Activated CD4-positive, alpha-beta T cell treated with anti-CD3 and anti-CD28 coated beads, Interleukin-2, amount 10 ng/mL, durations not matched to agents 7 days and 5 days (primary cell): Measurements from ENCODE around the gene SCD5. TPM values are rescaled to one million over a fixed set of nuclear protein-coding genes. Genes with fewer than 3 reads are reported as not detected.

ENCODE experiments used
- CTCF ChIA-PET: fragments of 350-600 bp; sonication (Branson Sonifier 250); formaldehyde crosslinking; loops from one replicate; lab custom pipeline; 2021; ENCODE audit warnings: antibody characterized with exemption; lab: Charles Lee
- POLR2A ChIA-PET: fragments of 350-600 bp; sonication (Branson Sonifier 250); formaldehyde crosslinking; loops from one replicate; lab custom pipeline; 2021; ENCODE audit warnings: antibody characterized with exemption; lab: Charles Lee
- DNase-seq: peaks from one replicate; pipeline ENCODE4 v3.0.0-alpha.2; 2020
- H3K27ac Mint-ChIP-seq: one replicate; pipeline ENCODE4 v1.8.0; 2021; ENCODE audit warnings: mild to moderate bottlenecking, moderate library complexity, mixed read lengths
- H3K27me3 Mint-ChIP-seq: one replicate; pipeline ENCODE4 v1.8.0; 2021; ENCODE audit warnings: mixed read lengths
- H3K36me3 Mint-ChIP-seq: one replicate; pipeline ENCODE4 v1.8.0; 2021; ENCODE audit warnings: low read depth, mixed read lengths
- H3K4me1 Mint-ChIP-seq: one replicate; pipeline ENCODE4 v1.8.0; 2021; ENCODE audit warnings: mixed read lengths
- H3K4me3 Mint-ChIP-seq: one replicate; pipeline ENCODE4 v1.8.0; 2021; ENCODE audit warnings: mild to moderate bottlenecking, moderate library complexity, mixed read lengths
- H3K9me3 Mint-ChIP-seq: one replicate; pipeline ENCODE4 v1.8.0; 2021; ENCODE audit warnings: mixed read lengths
- microRNA-seq: library from miRNA; unstranded; fragments of <30 nt; microRNA quantifications from one replicate; pipeline ENCODE4 v1.2.0, GENCODE V29; 2021; ENCODE audit warnings: borderline microRNAs expressed, borderline replicate concordance
- total RNA-seq, 2 experiments: library from RNA; stranded (reverse); gene quantifications; one replicate each; pipeline ENCODE4 v1.2.3, GENCODE V29; 2021

SCD5 gene
- total RNA-seq, 2 experiments from 2014 or later = 2.0 TPM

DNA sequence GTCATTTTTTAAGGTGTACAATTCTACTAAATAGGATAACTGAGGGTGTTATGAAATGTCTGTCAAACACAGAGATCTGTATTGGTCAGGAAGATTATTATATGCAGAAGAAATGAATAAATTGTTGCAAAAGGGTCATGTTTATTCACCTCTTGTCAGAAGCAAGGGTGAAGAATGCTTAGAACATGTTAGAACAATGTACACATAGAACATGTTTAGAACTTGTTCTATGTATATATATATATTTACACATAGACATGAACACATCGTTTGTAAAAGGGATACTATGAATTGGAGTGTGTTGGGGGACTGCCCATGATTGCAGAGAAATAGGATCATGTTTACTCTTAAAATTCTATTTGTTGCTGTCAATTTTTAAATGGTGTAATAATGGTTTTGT lies 208.8 kb downstream of the SCD5 start:
- H3K9me3 Mint-ChIP-seq = no peaks in the 10 kb centered on the region
- no peak overlapping the region for H3K27ac Mint-ChIP-seq
- no peaks in the 10 kb centered on the region for H3K36me3 Mint-ChIP-seq
- no peak overlapping the region for H3K4me3 Mint-ChIP-seq
- DNase-seq = no peak
- CTCF ChIA-PET = interaction anchor here (1.0 kb wide), 1 partner anchor 719 kb away, joined by 3 read pairs; no protein-coding TSS in a partner anchor
- no peaks in the 10 kb centered on the region for H3K4me1 Mint-ChIP-seq
- POLR2A ChIA-PET = no interaction called here
- peaks cover 20% of the 10 kb centered on the region for H3K27me3 Mint-ChIP-seq

DNA sequence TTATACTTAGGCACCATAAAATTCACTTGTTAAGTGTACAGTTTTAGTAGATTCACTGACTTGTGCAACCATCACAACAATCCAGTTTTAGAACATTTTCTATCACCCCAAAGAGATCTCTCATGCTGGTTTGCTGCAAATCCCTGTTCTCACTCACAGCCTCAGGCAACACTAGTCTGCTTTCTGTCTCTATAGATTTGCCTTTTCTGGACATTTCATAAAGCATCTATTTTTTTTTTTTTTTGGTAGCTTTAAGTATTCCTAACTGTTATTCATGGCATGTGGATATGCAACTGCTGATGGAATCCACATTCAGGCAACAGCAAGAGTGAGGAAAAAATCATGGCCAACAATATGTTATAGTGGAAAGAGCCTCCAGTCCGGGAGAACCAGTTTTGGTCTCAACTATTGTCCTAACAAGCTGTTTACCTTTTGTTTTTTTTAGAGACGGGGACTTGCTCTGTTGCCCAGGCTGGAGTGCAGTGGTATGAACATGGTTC lies 209.8 kb downstream of the SCD5 start:
- Mint-ChIP-seq H3K36me3 (no peaks in the 10 kb centered on the region), H3K4me3 (no peak overlapping the region), H3K27me3 (peaks cover 17% of the 10 kb centered on the region), H3K27ac (no peak overlapping the region), H3K9me3 (no peaks in the 10 kb centered on the region), H3K4me1 (no peaks in the 10 kb centered on the region)
- CTCF ChIA-PET = interaction anchor here (0.5 to 1.0 kb wide), 2 partner anchors 422 to 718 kb away, joined by 3 read pairs; no protein-coding TSS in a partner anchor
- no peak for DNase-seq
- POLR2A ChIA-PET = no interaction called here

GRCh38 chr4:82587826-82588540 lies 210.6 kb downstream of the SCD5 start:
- Mint-ChIP-seq H3K27me3 (peaks cover 20% of the 10 kb centered on the region), H3K9me3 (no peaks in the 10 kb centered on the region), H3K4me1 (no peaks in the 10 kb centered on the region), H3K4me3 (no peak overlapping the region), H3K27ac (no peak overlapping the region), H3K36me3 (no peaks in the 10 kb centered on the region)
- no peak for DNase-seq
- POLR2A ChIA-PET = no interaction called here
- CTCF ChIA-PET = interaction anchor here (0.5 to 0.8 kb wide), 3 partner anchors 28 to 421 kb away, joined by 3 to 5 read pairs (median 3); no protein-coding TSS in a partner anchor

- no peaks in the 10 kb centered on the region for H3K36me3 Mint-ChIP-seq
- H3K27ac Mint-ChIP-seq = no peak overlapping the region
- peaks cover 12% of the 10 kb centered on the region for H3K27me3 Mint-ChIP-seq
- ChIA-PET POLR2A (no interaction called here), CTCF (no interaction called here)
- DNase-seq = no peak
- H3K4me1 Mint-ChIP-seq = no peaks in the 10 kb centered on the region
- H3K4me3 Mint-ChIP-seq = no peak overlapping the region
- no peaks in the 10 kb centered on the region for H3K9me3 Mint-ChIP-seq
Observed at GRCh38 chr4:82585690-82586435, 212.7 kb downstream of the SCD5 start.

GRCh38 chr4:82584931-82585330 lies 213.7 kb downstream of the SCD5 start:
- ChIA-PET CTCF (no interaction called here), POLR2A (no interaction called here)
- DNase-seq = no peak
- no peaks in the 10 kb centered on the region for H3K9me3 Mint-ChIP-seq
- H3K36me3 Mint-ChIP-seq = no peaks in the 10 kb centered on the region
- H3K4me1 Mint-ChIP-seq = no peaks in the 10 kb centered on the region
- H3K27ac Mint-ChIP-seq = no peak overlapping the region
- H3K4me3 Mint-ChIP-seq = no peak overlapping the region
- peaks cover 15% of the 10 kb centered on the region for H3K27me3 Mint-ChIP-seq

- Mint-ChIP-seq H3K9me3 (no peaks in the 10 kb centered on the region), H3K27me3 (peaks cover 15% of the 10 kb centered on the region), H3K4me1 (no peaks in the 10 kb centered on the region), H3K27ac (no peak overlapping the region), H3K4me3 (no peak overlapping the region), H3K36me3 (no peaks in the 10 kb centered on the region)
- ChIA-PET CTCF (no interaction called here), POLR2A (no interaction called here)
- no peak for DNase-seq
Observed at GRCh38 chr4:82583897-82584587, 214.6 kb downstream of the SCD5 start.

DNA sequence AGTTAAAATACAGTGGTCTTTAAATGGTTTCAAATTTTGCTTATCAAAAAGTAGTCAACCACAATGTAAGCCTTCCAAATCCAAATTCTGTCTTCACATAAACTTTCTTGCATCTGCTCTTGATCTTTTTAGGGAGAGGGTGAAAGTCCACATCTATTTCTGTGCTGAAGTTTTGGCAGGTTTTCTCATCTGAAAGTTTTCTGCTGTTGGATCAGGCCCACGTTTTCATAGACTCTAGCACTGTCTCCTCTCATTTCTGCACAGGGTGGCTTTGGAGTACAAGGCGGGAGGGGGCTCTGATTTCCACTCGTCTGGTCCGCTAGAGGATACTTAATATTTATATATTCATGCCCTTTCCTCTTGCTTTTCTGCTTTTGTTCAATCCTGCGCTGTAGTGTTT lies 218.7 kb downstream of the SCD5 start:
- no peak overlapping the region for H3K27ac Mint-ChIP-seq
- POLR2A ChIA-PET = no interaction called here

More for the DNA sequence above, 218.7 kb downstream of the SCD5 start:
- Mint-ChIP-seq H3K27me3 (peaks cover 12% of the 10 kb centered on the region), H3K4me3 (no peak overlapping the region), H3K4me1 (no peaks in the 10 kb centered on the region), H3K9me3 (no peaks in the 10 kb centered on the region), H3K36me3 (no peaks in the 10 kb centered on the region)
- CTCF ChIA-PET = no interaction called here
- no peak for DNase-seq

Small RNAs within 50 kb of the gene (microRNA-seq; reads per million reads assigned to microRNA genes)
- gene MIR575 = not detected

Other genes starting within 250 kb of the SCD5 start
- gene TMEM150C, start 236.8 kb downstream of the SCD5 start, total RNA-seq = not detected
- gene SEC31A, start 92.4 kb upstream of the SCD5 start, total RNA-seq = 100 to 1,000 TPM; 131 to 154 TPM
- gene THAP9, start 101.9 kb upstream of the SCD5 start, total RNA-seq = 1 to 10 TPM; 3.9 to 4.4 TPM
- gene LIN54, start 212.0 kb upstream of the SCD5 start, total RNA-seq = 10 to 100 TPM; 39.1 to 48.1 TPM
- 10 to 100 TPM; 28.0 to 29.3 TPM for gene COPS4, start 236.4 kb upstream of the SCD5 start, total RNA-seq